IMR-90 (cell line): ENCODE results near the gene LIMS1. TPM values are rescaled to one million over a fixed set of nuclear protein-coding genes. Genes with fewer than 3 reads are reported as not detected.

ENCODE experiments used
- ATAC-seq: fragments of 200-7000 bp; cut with Tn5 transposase; 2 replicates; pipeline ENCODE4 v1.9.1; 2020; ENCODE audit warnings: low read depth, mild to moderate bottlenecking, moderate library complexity
- BruUV-seq: library from RNA; stranded (reverse); fragments of 400-500 nt; replicated peaks from 2 replicates; lab custom pipeline; 2021; lab: Mats Ljungman, UMichigan
- CTCF ChIA-PET: fragments of 300-600 bp; formaldehyde crosslinking; extraction: SDS; loops from one replicate; lab custom pipeline; 2021; ENCODE audit warnings: antibody characterized with exemption; lab: Yijun Ruan, JAX
- POLR2A ChIA-PET: fragments of 300-600 bp; sonication (Branson Sonifier 250); formaldehyde crosslinking; loops from one replicate; lab custom pipeline; 2022; ENCODE audit warnings: antibody characterized with exemption; ENCODE audit not compliant: unreplicated experiment; lab: Charles Lee
- DNase-seq: peaks from one replicate; pipeline ENCODE4 v3.0.0; 2013
- H2AFZ ChIP-seq: replicated peaks from 2 replicates; pipeline ENCODE3; 2013; ENCODE audit warnings: low read length, mild to moderate bottlenecking; ENCODE audit not compliant: poor library complexity
- H2AK5ac ChIP-seq: 2 replicates; pipeline ENCODE4 v1.6.1; 2013; ENCODE audit warnings: low read depth, low read length, inconsistent platforms
- H2AK9ac ChIP-seq: replicated peaks from 2 replicates; pipeline ENCODE3; 2013; ENCODE audit warnings: mild to moderate bottlenecking, low read depth, low read length, moderate library complexity; ENCODE audit not compliant: poor library complexity
- H2BK120ac ChIP-seq: 2 replicates; pipeline ENCODE4 v1.6.1; 2013; ENCODE audit warnings: low read depth, low read length, inconsistent platforms
- H2BK15ac ChIP-seq: 3 replicates; pipeline ENCODE4 v1.6.1; 2013; ENCODE audit warnings: low read depth, low read length, inconsistent platforms
- H2BK20ac ChIP-seq: 2 replicates; pipeline ENCODE4 v1.6.1; 2013; ENCODE audit warnings: low read depth, mild to moderate bottlenecking, inconsistent platforms, low read length, moderate library complexity
- H2BK5ac ChIP-seq: 2 replicates; pipeline ENCODE4 v1.6.1; 2013; ENCODE audit warnings: mild to moderate bottlenecking, low read depth, low read length, inconsistent platforms; ENCODE audit not compliant: poor library complexity, severe bottlenecking
- H3K14ac ChIP-seq: replicated peaks from 2 replicates; pipeline ENCODE4 v1.6.1; 2013; ENCODE audit warnings: low read depth, low read length, inconsistent platforms
- H3K18ac ChIP-seq: 2 replicates; pipeline ENCODE4 v1.6.1; 2013; ENCODE audit warnings: low read depth, low read length, control low read depth
- H3K23ac ChIP-seq: 2 replicates; pipeline ENCODE4 v1.6.1; 2013; ENCODE audit warnings: low read depth, low read length, inconsistent platforms
- H3K27ac ChIP-seq: 2 replicates; pipeline ENCODE4 v1.5.1; 2013; ENCODE audit warnings: mild to moderate bottlenecking, control low read depth, low read length; ENCODE audit not compliant: insufficient read depth
- H3K27me3 ChIP-seq: 2 replicates; pipeline ENCODE4 v1.6.1; 2013; ENCODE audit warnings: low read length; ENCODE audit not compliant: control insufficient read depth, insufficient read depth
- H3K36me3 ChIP-seq: 2 replicates; pipeline ENCODE4 v1.6.1; 2013; ENCODE audit warnings: low read length, mixed read lengths; ENCODE audit not compliant: control insufficient read depth, insufficient read depth
- H3K4ac ChIP-seq: 2 replicates; pipeline ENCODE4 v1.6.1; 2013; ENCODE audit warnings: low read depth, low read length, inconsistent platforms
- H3K4me1 ChIP-seq: 2 replicates; pipeline ENCODE4 v1.6.1; 2013; ENCODE audit warnings: low read length, mixed read lengths; ENCODE audit not compliant: control insufficient read depth, insufficient read depth
- H3K4me2 ChIP-seq: 2 replicates; pipeline ENCODE4 v1.6.1; 2013; ENCODE audit warnings: low read depth, mild to moderate bottlenecking, control low read depth, low read length, moderate library complexity
- H3K4me3 ChIP-seq: 2 replicates; pipeline ENCODE4 v1.5.1; 2013; ENCODE audit warnings: low read depth, mild to moderate bottlenecking, control low read depth, low read length, moderate library complexity; ENCODE audit not compliant: insufficient read depth
- H3K56ac ChIP-seq: 2 replicates; pipeline ENCODE4 v1.6.1; 2013; ENCODE audit warnings: low read length, inconsistent platforms; ENCODE audit not compliant: insufficient read depth; ENCODE audit errors: extremely low read depth
- H3K79me1 ChIP-seq, 2 experiments: 2 replicates each; pipeline ENCODE4 v1.6.1; 2013; ENCODE audit warnings: low read length in 2 of 2, inconsistent platforms in 1 of 2, low read depth in 1 of 2
- H3K9ac ChIP-seq: 2 replicates; pipeline ENCODE4 v1.6.1; 2013; ENCODE audit warnings: low read depth, low read length, control low read depth
- H3K9me1 ChIP-seq: 2 replicates; pipeline ENCODE4 v1.6.1; 2013; ENCODE audit warnings: low read length, inconsistent platforms; ENCODE audit not compliant: insufficient read depth
- H3K9me3 ChIP-seq: 2 replicates; pipeline ENCODE4 v1.6.1; 2013; ENCODE audit warnings: low read length; ENCODE audit not compliant: control insufficient read depth, insufficient read depth
- H4K20me1 ChIP-seq: 2 replicates; pipeline ENCODE4 v1.6.1; 2013; ENCODE audit warnings: low read length, inconsistent platforms; ENCODE audit not compliant: insufficient read depth
- H4K5ac ChIP-seq: 2 replicates; pipeline ENCODE4 v1.6.1; 2013; ENCODE audit warnings: mild to moderate bottlenecking, low read depth, low read length, control low read depth
- H4K8ac ChIP-seq, 2 experiments: 2 replicates each; pipeline ENCODE4 v1.6.1; 2013; ENCODE audit warnings: low read depth in 2 of 2, low read length in 2 of 2, control low read depth in 1 of 2, inconsistent platforms in 1 of 2
- H4K91ac ChIP-seq: 2 replicates; pipeline ENCODE4 v1.6.1; 2013; ENCODE audit warnings: low read depth, low read length, inconsistent platforms; ENCODE audit not compliant: insufficient read depth
- CEBPB ChIP-seq: IDR thresholded peaks from 2 replicates; pipeline ENCODE4 v1.6.1; 2012; ENCODE audit warnings: low read depth, low read length, improper control_type of control experiment
- ELK1 ChIP-seq: fragments of 150-350 bp; IDR thresholded peaks from 2 replicates; pipeline ENCODE4 v1.6.1; 2016; ENCODE audit warnings: low read depth, mild to moderate bottlenecking, low read length, moderate library complexity, borderline replicate concordance
- WGBS, 2 experiments: methylation state at CpG; one replicate each; pipeline versions ENCODE4 v1.1.5 to v1.1.7; 2013; ENCODE audit warnings: missing lambda C conversion rate in 2 of 2; ENCODE audit not compliant: insufficient read length in 1 of 2; ENCODE audit errors: extremely low coverage in 2 of 2; 5-methylcytosine and 5-hydroxymethylcytosine counted together
- dilution Hi-C: fragments of 300-500 bp; cut with HindIII; formaldehyde crosslinking; loops from one replicate; pipeline ENCODE4 v1.14.3; 2018; ENCODE audit warnings: low sequenced_read_pairs; ENCODE audit not compliant: unreplicated experiment
- in situ Hi-C: fragments of 300-500 bp; cut with MboI; formaldehyde crosslinking; loops from 3 replicates; pipeline ENCODE4 v1.14.3; 2019; ENCODE audit warnings: low sequenced_read_pairs, inconsistent platforms, mixed read lengths
- intact Hi-C: fragments of 100-400 bp; cut with micrococcal nuclease; formaldehyde crosslinking; loops from 2 replicates; pipeline ENCODE4 v1.10.0; 2022
- polyA plus RNA-seq, 3 experiments: library from polyadenylated mRNA; depleted of rRNA; stranded (reverse); fragments of >200 nt; gene quantifications; 2 replicates each; pipeline ENCODE4 v1.2.3, GENCODE V29; 2012; ENCODE audit warnings: low replicate concordance in 1 of 3
- total RNA-seq: library from RNA; depleted of rRNA; stranded (reverse); fragments of >200 nt; gene quantifications from 2 replicates; pipeline ENCODE4 v1.2.3, GENCODE V29; 2012

Gene LIMS1
- total and polyA plus RNA-seq, 2 of the 4 experiments (the other 2 are of a cell fraction): 59.1 to 131 TPM

GRCh38 chr2:108611021-108611420 is 76.8 kb downstream of the LIMS1 start:
- TF ChIP-seq ELK1: no peak
- TF ChIP-seq CEBPB: peak; percentile 80
- H3K27ac ChIP-seq: no peak overlapping the region
- H3K14ac ChIP-seq: no peak overlapping the region
- dilution Hi-C loops (no loop called here), intact Hi-C loops (no loop called here), in situ Hi-C loops (no loop called here)
- no peak overlapping the region for H4K91ac ChIP-seq
- no peaks in the 10 kb centered on the region for H3K27me3 ChIP-seq
- no peak overlapping the region for H2BK5ac ChIP-seq
- H3K9me3 ChIP-seq: no peaks in the 10 kb centered on the region
- H2BK120ac ChIP-seq: no peak overlapping the region
- H3K79me1 ChIP-seq: peaks cover 29 to 78% of the 10 kb centered on the region in 2 experiments
- H2BK20ac ChIP-seq: no peak overlapping the region
- peaks cover 21% of the 10 kb centered on the region for H3K9me1 ChIP-seq
- 0 out of 2 replicates have a peak, but pooled peaks cover 2% of the 10 kb centered on the region for H3K36me3 ChIP-seq
- POLR2A ChIA-PET: no interaction called here
- H2BK15ac ChIP-seq: no peak overlapping the region
- H3K4me3 ChIP-seq: no peak overlapping the region
- H4K5ac ChIP-seq: no peak overlapping the region
- H3K4me1 ChIP-seq: peaks cover 21% of the 10 kb centered on the region
- no peak overlapping the region for H3K56ac ChIP-seq
- H3K18ac ChIP-seq: no peak overlapping the region
- no peak overlapping the region for H3K4me2 ChIP-seq
- BruUV-seq: no TSS peak
- H2AK9ac ChIP-seq: no peak overlapping the region
- WGBS, 2 experiments: no CpG with 5 or more reads among the region's 5 CpGs
- H4K20me1 ChIP-seq: peaks cover 37% of the 10 kb centered on the region
- no peak overlapping the region for H4K8ac ChIP-seq
- no peak overlapping the region for H3K4ac ChIP-seq
- ATAC-seq: no peak
- no peak overlapping the region for H2AFZ ChIP-seq
- H2AK5ac ChIP-seq: no peak overlapping the region
- DNase-seq: no peak
- CTCF ChIA-PET: interaction anchor here (1.1 to 2.1 kb wide), 2 partner anchors 25 to 26 kb away, joined by 4 to 7 read pairs; no protein-coding TSS in a partner anchor
- no peak overlapping the region for H3K23ac ChIP-seq
- no peak overlapping the region for H3K9ac ChIP-seq
